HL-60 (cell line): ENCODE measurements around the gene GSTO2.

ENCODE experiments used
- DNase-seq, 2 experiments: peaks; one replicate each; pipeline ENCODE4 v3.0.0-alpha.2; 2010 to 2020; ENCODE audit warnings: low read depth in 1 of 2, low spot score in 1 of 2
- H3K27ac ChIP-seq: fragments of 250-450 bp; sonication (Bioruptor Pico); replicated peaks from 2 replicates; pipeline ENCODE4 v1.5.1; 2020; ENCODE audit warnings: mild to moderate bottlenecking, moderate library complexity
- H3K27me3 ChIP-seq: fragments of 250-450 bp; sonication (Bioruptor Pico); 2 replicates; pipeline ENCODE4 v1.5.1; 2021; ENCODE audit warnings: mild to moderate bottlenecking, moderate library complexity; ENCODE audit not compliant: insufficient read depth, poor library complexity, severe bottlenecking
- H3K4me3 ChIP-seq: replicated peaks from 2 replicates; pipeline ENCODE4 v1.5.1; 2011; ENCODE audit warnings: mild to moderate bottlenecking, control low read depth, low read length; ENCODE audit not compliant: insufficient read depth
- CTCF ChIP-seq: IDR thresholded peaks from one replicate; pipeline ENCODE4 v1.5.1; 2011; ENCODE audit warnings: low read length, control low read depth, inconsistent platforms; ENCODE audit not compliant: insufficient read depth
- GABPA ChIP-seq: IDR thresholded peaks from 2 replicates; pipeline ENCODE4 v1.6.1; 2012; ENCODE audit warnings: low read depth
- POLR2AphosphoS5 ChIP-seq: IDR thresholded peaks from 2 replicates; pipeline ENCODE4 v1.6.1; 2012; ENCODE audit warnings: low read depth
- REST ChIP-seq: IDR thresholded peaks from 2 replicates; pipeline ENCODE4 v1.6.1; 2012; ENCODE audit warnings: low read depth; ENCODE audit not compliant: insufficient replicate concordance
- SPI1 ChIP-seq: IDR thresholded peaks from 2 replicates; pipeline ENCODE4 v1.6.1; 2012; ENCODE audit warnings: low read depth, mild to moderate bottlenecking, borderline replicate concordance

GSTO2 gene

GRCh38 chr10:104233817-104234216 lies 35.2 kb upstream of the GSTO2 start:
- no peak for DNase-seq
- H3K4me3 ChIP-seq: no peak overlapping the region
- peaks cover 2% of the 10 kb centered on the region for H3K27me3 ChIP-seq
- H3K27ac ChIP-seq: no peak overlapping the region
- TF ChIP-seq CTCF: no peak
- TF ChIP-seq REST: no peak
- no peak for TF ChIP-seq POLR2AphosphoS5
- TF ChIP-seq SPI1: no peak
- no peak for TF ChIP-seq GABPA

- DNase-seq: no peak
- H3K27ac ChIP-seq: no peak overlapping the region
- TF ChIP-seq POLR2AphosphoS5 (no peak), SPI1 (no peak), CTCF (no peak), REST (no peak), GABPA (no peak)
- peaks cover 2% of the 10 kb centered on the region for H3K27me3 ChIP-seq
- no peak overlapping the region for H3K4me3 ChIP-seq
Measured at GRCh38 chr10:104234934-104235333, 34.0 kb upstream of the GSTO2 start.

- peaks cover 2% of the 10 kb centered on the region for H3K27me3 ChIP-seq
- TF ChIP-seq SPI1 (no peak), POLR2AphosphoS5 (no peak), GABPA (no peak), REST (no peak), CTCF (no peak)
- H3K4me3 ChIP-seq: no peak overlapping the region
- DNase-seq: no peak
- no peak overlapping the region for H3K27ac ChIP-seq
Measured at GRCh38 chr10:104235801-104236200, 33.2 kb upstream of the GSTO2 start.
